ENCODE measurements around the gene C16orf95.
"Not testable (repeated sequence)": the region's sequence is repeated elsewhere in the genome, so short reads cannot be mapped to it uniquely, and the experiment has no call there.

Gene C16orf95

DNA sequence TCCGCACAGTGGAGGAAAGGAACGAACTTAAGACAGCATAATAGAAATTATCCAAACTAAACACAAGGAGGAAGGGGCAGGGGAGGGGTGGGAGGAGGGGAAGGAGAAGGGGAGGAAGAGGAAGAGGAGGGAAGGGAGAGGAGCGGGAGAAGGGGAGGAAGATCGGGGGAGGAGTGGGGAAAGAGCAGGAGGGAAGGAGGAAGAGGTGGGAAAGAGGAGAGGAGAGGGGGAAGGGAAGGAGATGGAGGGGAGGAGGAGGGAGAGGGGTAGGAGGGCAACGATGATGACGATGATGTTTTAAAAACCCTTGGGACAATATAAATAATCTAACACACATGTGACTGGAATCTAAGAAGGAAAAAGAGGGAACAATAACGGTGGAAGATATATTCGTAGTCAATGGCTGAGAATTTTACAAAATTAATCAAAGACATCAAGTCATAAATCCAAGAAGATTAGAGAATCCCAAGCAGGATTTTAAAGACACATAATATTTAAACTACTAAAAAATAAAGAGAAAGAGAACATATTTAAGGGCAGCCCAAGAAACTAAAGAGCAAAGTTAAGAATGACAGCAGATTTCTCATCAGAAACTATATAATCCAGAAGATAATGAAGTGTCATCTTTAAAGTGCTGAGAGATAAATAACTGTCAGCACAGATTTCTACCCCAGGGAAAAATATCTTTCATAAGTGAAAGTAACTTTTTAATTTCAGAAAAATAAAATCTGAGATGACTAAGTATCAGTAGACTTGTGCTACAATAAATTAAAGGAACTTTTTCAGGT is 30.2 kb downstream of the C16orf95 start:
- DNase-seq (ENCODE audit: low read depth) = no peak

DNA sequence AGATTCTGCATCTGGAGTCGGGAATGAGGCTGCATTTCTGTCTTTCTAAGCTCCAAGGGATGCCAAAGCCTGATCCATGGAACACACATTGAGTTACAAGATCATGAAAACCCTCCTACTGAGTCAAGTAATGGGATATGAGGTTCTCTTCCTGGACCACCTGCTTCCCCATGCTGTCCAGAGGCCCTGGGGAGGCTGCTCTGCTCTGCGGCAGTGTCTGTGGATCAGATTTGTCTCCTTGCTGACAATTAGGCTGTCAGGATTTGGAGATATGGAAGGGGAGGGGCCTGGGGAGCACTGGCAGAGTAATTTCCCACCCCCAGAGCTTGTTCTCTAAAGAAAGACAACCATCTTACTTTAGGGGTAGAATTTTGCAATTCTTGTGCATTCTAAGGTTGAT is 33.0 kb downstream of the C16orf95 start:
- DNase-seq (ENCODE audit: low read depth) = no peak

GRCh38 chr16:87279094-87279658 is 38.0 kb downstream of the C16orf95 start:
- DNase-seq (ENCODE audit: low read depth) = no peak

DNA sequence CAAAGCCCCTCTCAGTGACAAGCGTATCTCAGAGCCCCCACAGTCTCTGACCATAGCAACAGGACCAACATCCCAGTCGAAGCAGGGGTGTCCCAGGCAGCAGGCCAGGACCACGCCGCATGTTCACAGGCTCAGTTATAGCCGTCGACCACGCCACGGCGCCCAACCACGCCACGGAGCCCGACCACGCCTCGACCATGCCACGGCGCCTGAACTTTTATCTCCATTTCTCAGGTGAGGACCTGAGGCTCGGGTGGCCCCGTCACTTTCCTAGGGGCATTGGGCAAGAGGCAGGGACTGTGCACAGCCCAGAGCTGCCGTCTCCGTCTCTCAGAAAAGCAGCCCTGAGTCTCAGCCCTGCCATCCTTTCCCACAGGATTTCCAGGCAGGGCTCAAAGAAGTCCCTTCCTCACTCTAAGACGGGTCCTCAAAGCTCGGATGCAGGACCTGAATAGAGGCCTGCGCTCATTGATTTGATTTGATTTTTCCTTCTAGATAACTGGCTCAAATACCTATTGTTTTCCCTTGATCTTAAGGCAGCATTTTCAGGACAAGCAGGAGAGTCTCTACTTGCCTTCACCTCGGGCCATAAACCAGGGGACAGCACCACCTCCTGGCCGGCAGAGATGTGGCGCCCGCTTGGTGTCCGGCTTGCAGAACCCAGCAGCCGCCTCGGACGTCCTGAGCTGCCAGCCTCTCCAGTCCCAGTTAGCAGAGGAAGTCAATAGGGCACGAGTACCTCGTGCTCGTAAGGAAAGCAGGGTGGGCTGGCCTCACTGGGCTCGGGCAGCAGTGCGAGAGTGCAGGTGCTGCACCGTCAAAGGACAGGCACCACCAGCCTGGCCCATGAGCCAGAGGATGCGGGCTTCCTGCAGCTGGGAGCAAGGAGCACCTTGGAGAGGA is 38.8 kb downstream of the C16orf95 start:
- no peak for DNase-seq (ENCODE audit: low read depth)

DNA sequence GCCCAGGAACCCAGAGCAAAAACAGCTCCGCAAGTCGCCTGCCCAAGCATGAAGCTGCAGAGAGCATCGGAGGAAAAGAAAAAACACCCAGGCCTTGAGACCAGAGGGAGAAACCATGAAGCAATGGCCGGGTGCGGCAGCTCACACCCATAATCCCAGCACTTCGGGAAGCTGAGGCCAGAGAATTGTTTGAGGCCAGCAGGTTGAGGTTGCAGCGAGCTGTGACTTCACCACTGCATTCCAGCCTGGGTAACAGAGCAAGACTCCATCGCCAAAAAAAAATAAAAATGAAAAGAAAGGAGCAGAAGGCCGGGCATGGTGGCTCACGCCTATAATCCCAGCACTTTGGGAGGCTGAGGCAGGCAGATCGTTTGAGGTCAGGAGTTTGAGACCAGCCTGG is 40.3 kb downstream of the C16orf95 start:
- DNase-seq (ENCODE audit: low read depth) = no peak

DNA sequence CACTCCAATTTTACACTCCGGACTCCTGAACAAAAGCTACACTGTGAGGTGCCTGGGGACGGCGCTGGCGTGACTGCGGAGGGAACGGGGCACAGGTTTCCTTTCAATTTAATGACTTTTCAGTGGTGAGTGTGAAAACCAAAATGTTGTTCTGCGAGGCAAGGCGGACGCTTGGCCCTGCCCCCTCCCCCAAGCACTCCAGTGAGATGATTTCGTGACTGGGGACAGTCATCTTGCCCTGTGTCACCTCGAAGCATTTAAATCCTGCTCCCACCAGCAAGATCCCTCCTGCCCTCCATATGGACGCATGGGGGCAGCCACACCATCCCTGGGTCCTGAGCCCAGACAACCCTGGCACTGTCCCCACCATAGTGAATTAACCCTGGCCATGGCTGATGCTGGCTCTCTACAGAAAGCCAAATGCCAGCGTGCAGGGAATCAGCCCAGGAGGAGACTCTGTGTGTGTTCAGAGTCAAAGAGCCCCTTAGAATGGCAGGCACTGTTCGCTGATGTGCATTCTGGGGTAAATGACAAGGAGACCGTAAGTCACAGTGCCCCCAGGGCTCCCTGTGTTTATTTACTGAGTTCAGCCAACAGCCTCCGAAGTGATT is 41.0 kb downstream of the C16orf95 start:
- DNase-seq (ENCODE audit: low read depth) = no peak

DNA sequence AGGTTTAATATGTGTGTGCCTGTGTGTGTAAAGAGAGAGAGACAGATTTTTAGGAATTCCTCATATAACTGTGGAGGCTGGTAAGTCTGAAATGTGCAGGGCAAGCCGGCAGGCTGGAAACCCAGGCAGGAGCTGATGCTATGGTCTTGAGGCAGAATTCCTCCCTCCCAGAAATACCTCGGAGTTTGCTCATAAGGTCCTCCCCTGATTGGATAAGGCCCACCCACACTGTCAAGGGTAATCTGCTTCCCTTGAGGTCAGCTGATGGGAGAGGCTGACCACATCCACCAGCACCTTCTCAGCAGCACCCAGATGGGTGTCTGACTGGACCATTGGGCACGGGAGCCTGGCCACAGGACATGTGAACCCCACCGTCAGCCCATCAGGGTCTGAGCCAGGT is 42.4 kb downstream of the C16orf95 start:
- DNase-seq (ENCODE audit: low read depth) = no peak

DNA sequence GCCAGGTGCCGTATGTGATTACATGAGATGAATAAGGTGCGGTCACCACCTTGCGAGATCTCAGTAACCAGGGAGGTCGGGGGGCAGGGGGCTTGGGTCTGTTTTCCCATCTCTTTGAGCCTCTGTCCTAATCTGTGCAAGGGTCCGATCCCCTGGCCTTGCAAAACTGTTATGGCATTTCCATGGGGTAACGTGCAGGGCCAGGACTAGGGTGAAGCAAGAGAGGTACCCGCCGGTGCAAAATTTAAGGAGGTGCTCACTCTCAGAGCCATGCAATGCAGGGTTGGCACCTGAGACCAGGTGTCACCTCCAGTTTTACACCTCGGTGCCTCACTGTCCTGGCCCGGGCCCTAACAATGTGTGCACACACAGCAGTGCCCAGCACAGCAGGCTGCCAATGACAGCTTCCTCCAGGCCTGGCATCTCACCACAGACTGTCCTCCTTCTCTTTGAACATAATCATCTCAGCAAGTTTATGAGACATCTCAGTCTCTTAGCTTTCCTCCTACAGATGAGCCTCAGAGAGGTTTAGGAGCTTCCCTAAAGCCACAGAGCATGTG is 43.6 kb downstream of the C16orf95 start:
- DNase-seq (ENCODE audit: low read depth) = no peak

GRCh38 chr16:87271256-87271655 is 45.9 kb downstream of the C16orf95 start:
- DNase-seq (ENCODE audit: low read depth) = no peak

DNA sequence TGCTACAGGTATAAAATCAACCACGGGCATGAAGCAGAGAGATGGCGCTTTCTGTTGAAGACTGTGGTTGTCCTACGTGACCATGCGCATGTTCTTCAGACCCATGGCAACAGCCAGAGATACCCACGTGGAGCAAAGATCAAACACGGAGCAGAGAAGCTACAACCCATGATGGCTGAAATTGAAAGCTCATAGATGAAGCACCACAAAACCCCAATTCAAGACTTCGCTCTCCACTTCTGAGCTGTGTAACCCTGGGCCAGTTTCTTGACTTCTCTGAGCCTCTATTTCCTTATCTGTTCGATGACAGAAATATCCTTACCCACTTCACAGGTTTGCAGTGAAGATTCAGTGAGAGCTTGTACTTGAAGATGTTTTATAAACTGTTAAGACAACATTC is 49.6 kb downstream of the C16orf95 start:
- no peak for DNase-seq (ENCODE audit: low read depth)

DNA sequence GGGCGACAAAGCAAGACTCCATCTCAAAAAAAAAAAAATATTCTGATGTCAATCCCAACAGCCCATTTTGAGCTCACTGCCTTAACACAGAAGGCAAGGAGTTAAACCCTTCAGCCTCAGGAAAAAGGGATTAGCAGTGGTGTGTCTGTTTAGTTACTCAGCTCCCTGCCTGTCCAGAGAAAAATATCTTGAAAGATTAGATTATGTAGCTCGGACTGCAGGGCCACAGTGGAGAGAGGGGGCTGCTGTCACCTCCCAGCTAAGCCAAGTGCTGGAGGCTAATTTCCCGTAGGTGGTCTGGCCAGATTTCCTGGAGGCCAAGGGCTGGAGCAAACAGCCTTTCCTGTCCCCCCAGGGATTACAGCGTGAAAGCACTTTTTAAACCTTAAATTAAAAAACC is 50.3 kb downstream of the C16orf95 start:
- no peak for DNase-seq (ENCODE audit: low read depth)

- DNase-seq (ENCODE audit: low read depth) = no peak
These were observed 51.9 kb downstream of the C16orf95 start for GRCh38 chr16:87265261-87265660.

GRCh38 chr16:87264634-87265033 is 52.6 kb downstream of the C16orf95 start:
- no peak for DNase-seq (ENCODE audit: low read depth)

DNA sequence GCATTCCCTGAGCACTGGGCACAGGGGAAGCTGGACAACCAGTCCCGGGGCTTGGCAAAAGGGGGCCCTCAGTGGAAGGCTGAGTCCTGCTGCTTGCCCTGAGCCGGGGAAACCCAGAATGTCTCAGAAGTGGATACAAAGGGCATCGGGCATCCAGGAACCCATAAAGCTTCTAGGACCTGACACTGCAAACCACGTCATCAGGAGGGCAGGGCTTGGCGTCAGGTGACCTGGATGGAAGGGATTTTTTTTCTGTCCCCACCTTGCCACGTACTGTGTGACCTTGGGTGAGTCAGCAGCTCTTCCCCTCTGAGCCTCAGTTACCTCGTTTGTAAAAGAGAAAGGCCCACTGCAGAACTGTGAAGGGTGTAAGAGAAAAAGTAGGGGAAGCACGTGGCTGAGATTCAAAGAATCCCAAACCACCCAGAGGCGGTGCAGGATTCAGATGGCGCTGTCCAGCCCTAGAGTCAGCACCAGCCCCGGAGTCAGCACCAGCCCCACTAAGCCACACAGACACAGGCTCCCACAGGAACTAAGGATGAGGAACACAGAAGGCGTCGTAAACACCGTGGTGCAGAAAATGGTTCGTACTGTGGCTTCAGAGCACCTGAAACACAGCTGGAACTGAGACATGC is 53.7 kb downstream of the C16orf95 start:
- DNase-seq (ENCODE audit: low read depth) = no peak

DNA sequence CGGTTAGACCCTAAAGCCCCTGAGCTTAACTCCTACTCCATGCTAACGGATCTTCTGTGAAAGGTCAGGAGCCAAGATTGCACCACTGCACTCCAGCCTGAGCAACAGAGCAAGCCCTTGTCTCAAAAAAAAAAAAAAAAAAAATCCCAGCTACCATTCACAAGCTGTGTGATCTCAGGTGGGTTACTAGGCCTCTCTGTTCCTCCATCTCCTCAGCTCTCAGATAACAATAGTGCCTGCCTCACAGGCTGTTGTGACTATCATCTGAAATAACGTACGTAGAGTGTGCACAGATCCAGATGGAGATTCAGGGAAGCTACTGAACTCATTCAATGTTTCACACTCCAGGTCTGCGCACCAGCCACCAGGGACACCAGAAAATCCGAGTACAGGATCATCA is 57.8 kb downstream of the C16orf95 start:
- DNase-seq (ENCODE audit: low read depth) = no peak

DNA sequence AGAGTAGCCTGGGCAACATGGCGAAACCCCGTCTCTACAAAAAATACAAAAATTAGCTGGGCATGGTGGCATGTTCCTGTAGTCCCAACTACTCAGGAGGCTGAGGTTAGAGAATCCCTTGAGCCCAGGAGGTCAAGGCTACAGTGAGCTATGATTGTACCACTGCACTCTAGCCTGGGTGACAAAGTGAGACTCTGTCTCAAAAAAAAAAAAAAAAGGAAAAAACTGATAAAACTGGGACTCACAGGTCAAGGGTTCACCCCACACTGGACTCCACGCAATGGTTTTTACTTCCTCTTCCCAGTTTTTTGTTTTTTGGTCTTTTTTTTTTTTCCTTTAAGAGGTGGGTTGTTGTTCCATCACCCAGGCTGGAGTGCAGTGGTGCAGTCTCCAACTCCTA is 58.5 kb downstream of the C16orf95 start:
- not testable (repeated sequence) for DNase-seq (ENCODE audit: low read depth)

GRCh38 chr16:87255866-87256265 is 61.3 kb downstream of the C16orf95 start:
- no peak for DNase-seq (ENCODE audit: low read depth)

GRCh38 chr16:87254734-87255133 is 62.5 kb downstream of the C16orf95 start:
- DNase-seq (ENCODE audit: low read depth) = no peak

DNA sequence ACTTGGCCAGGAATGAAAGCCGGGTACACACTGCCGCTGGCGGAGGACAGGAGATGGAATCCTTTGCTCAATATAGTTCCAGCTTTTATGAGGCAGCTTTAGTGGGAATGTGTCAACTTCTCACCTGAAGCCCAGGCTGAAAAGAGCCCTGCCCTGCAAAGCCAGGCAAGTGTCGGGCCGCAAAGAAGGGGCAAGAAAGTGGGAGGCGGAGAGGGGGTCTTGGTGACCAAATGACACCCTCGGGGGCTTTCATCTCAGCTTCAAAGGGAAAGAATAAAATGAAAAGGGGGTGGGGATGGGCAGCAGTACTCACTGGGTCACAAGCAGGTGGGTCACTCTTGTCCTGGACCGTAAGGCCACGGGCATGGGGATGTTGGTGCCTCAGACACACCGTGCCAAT is 62.9 kb downstream of the C16orf95 start:
- no peak for DNase-seq (ENCODE audit: low read depth)

- DNase-seq (ENCODE audit: low read depth) = no peak
These were observed 63.7 kb downstream of the C16orf95 start for GRCh38 chr16:87253536-87253935.
